GM23248 (cell line): ENCODE measurements around the gene KCNJ10.

Experiments
- EZH2 ChIP-seq: fragments of 200-600 bp; sonication (generic); IDR thresholded peaks from 2 replicates; pipeline ENCODE4 v1.6.1; 2018; ENCODE audit warnings: antibody characterized with exemption, mild to moderate bottlenecking; ENCODE audit not compliant: insufficient read depth, poor library complexity, severe bottlenecking
- EZH2phosphoT487 ChIP-seq: fragments of 200-600 bp; sonication (generic); IDR thresholded peaks from 2 replicates; pipeline ENCODE4 v1.6.1; 2018; ENCODE audit warnings: antibody characterized with exemption, moderate library complexity, mild to moderate bottlenecking, low read depth; ENCODE audit not compliant: insufficient read depth

- TF ChIP-seq EZH2phosphoT487 (no peak), EZH2 (no peak)
These were observed 89.9 kb downstream of the KCNJ10 start for GRCh38 chr1:159980076-159980475.
